ACC112 (cell line): ENCODE results near the gene GBX1.

Source experiments
- H2AFZ ChIP-seq: fragments of 200-600 bp; sonication (generic); one replicate; pipeline ENCODE4 v1.6.0; 2017; ENCODE audit warnings: antibody characterized with exemption, low read length; ENCODE audit not compliant: unreplicated experiment
- H3K27ac ChIP-seq: fragments of 200-600 bp; sonication (generic); 2 replicates; pipeline ENCODE4 v1.5.1; 2014; ENCODE audit warnings: low read depth, mild to moderate bottlenecking, antibody characterized with exemption, low read length, moderate library complexity
- H3K27me3 ChIP-seq: fragments of 200-600 bp; sonication (generic); 2 replicates; pipeline ENCODE4 v1.6.1; 2014; ENCODE audit warnings: mild to moderate bottlenecking, antibody characterized with exemption, low read length, moderate library complexity, mixed read lengths; ENCODE audit not compliant: insufficient read depth
- H3K36me3 ChIP-seq: fragments of 200-600 bp; sonication (generic); 2 replicates; pipeline ENCODE4 v1.6.1; 2016; ENCODE audit warnings: mild to moderate bottlenecking, antibody characterized with exemption, low read length, moderate library complexity, mixed read lengths; ENCODE audit not compliant: insufficient read depth
- H3K4me1 ChIP-seq: fragments of 200-600 bp; sonication (generic); one replicate; pipeline ENCODE4 v1.6.1; 2016; ENCODE audit warnings: low read length, mixed read lengths; ENCODE audit not compliant: insufficient read depth, unreplicated experiment, control insufficient read depth
- H3K4me3 ChIP-seq: fragments of 200-600 bp; sonication (generic); 2 replicates; pipeline ENCODE4 v1.5.1; 2014; ENCODE audit warnings: mild to moderate bottlenecking, low read depth, low read length
- H3K79me2 ChIP-seq: fragments of 200-600 bp; sonication (generic); one replicate; pipeline ENCODE4 v1.6.0; 2016; ENCODE audit warnings: low read length; ENCODE audit not compliant: control insufficient read depth, unreplicated experiment, insufficient read depth

Gene GBX1

DNA sequence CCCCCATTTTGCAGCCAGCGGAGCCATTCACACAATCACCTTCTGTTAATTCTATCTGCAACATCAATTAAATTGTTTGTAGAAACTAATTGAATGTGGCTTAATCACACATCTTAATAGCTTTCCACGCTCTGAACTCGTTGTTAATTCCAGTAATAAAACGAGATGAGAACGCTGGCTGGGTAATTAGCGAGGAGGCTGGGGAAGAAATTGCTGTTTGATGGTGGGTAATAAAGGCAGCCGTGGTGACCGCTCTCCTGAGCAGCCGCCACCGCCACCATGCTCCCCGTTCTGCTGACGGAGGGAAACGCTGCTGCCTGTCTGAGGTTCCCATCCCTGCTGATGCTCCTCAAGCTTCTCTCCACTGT lies 36.3 kb downstream of the GBX1 start:
- Histone ChIP-seq H3K4me3 (no peak overlapping the region), H2AFZ (no peak overlapping the region), H3K27me3 (no peaks in the 10 kb centered on the region), H3K36me3 (no peaks in the 10 kb centered on the region), H3K79me2 (no peaks in the 10 kb centered on the region), H3K27ac (no peak overlapping the region), H3K4me1 (no peaks in the 10 kb centered on the region)

- H3K79me2 ChIP-seq, result no peaks in the 10 kb centered on the region
- no peak overlapping the region for H3K4me3 ChIP-seq
- no peaks in the 10 kb centered on the region for H3K27me3 ChIP-seq
- H3K4me1 ChIP-seq, result no peaks in the 10 kb centered on the region
- H3K27ac ChIP-seq, result no peak overlapping the region
- H2AFZ ChIP-seq, result no peak overlapping the region
- H3K36me3 ChIP-seq, result no peaks in the 10 kb centered on the region
Measured at GRCh38 chr7:151130741-151131157, 36.7 kb downstream of the GBX1 start.

GRCh38 chr7:151129960-151130591 lies 37.4 kb downstream of the GBX1 start:
- Histone ChIP-seq H3K79me2 (no peaks in the 10 kb centered on the region), H3K36me3 (no peaks in the 10 kb centered on the region), H2AFZ (no peak overlapping the region), H3K27ac (no peak overlapping the region), H3K4me1 (no peaks in the 10 kb centered on the region), H3K4me3 (no peak overlapping the region), H3K27me3 (no peaks in the 10 kb centered on the region)

DNA sequence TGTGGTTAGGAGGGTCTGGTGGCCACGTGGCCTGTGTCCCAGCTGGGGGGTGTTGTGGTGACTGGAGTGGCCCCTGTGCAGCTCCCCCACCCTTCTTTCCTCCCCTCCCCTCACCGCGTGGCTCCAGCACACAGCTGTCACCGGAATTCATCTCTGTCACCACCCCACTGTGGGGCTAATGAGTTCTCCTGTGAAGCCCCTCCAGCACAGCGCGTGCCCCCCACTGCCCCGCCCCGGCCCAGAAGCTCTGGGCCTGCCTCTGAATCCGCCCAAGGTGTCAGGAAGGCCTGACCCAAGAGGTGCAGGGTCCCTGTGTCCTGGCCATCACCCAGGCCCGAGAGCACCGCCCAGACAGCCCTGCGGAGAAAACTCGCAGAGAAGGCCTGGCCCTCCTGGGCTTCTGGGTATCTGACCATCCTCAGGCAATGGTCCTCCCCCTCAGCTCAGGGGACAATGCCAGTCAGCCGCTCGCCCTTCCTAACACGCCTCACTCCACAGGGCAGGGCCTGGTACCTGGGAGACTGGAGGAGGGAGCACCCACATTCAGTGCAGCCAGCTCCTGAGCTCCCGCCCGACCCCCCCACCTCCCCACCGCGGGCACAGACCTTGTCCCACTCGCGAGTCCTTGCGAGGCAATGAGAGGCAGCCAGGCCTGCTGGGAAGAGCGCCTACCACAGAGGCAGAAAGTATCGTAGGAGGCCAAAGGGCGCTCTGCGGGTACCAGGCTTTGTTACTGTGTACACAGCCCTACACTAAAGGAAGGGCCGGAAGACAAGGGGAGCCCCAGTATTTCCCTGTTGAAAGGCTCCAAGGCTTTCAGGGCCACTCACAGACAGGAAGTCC lies 38.2 kb downstream of the GBX1 start:
- Histone ChIP-seq H3K27me3 (no peaks in the 10 kb centered on the region), H2AFZ (no peak overlapping the region), H3K27ac (no peak overlapping the region), H3K4me1 (no peaks in the 10 kb centered on the region), H3K4me3 (no peak overlapping the region), H3K36me3 (0 out of 2 replicates have a peak, but pooled peaks cover 5% of the 10 kb centered on the region), H3K79me2 (no peaks in the 10 kb centered on the region)

DNA sequence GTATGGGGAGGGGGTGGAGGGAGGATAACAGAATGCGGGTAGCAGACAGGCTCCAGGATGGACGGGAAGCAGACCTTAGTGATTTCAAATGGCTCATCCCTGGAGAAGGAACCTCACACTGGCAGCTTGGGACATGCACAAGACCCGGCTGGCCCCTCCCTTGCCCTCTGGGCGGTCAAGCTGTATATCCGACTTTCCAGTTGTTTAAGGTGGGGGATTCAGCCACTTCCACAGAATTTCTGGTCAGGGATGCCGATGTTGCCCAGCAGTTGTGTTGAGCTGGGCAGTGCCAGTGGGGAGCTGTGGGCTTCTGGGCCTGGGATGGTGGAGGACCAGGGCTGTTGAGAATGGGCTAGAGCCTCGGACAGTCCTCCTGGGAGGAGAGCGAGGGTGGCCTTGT lies 38.8 kb downstream of the GBX1 start:
- Histone ChIP-seq H3K4me3 (no peak overlapping the region), H3K4me1 (no peaks in the 10 kb centered on the region), H3K79me2 (no peaks in the 10 kb centered on the region), H3K27me3 (no peaks in the 10 kb centered on the region), H2AFZ (no peak overlapping the region), H3K36me3 (0 out of 2 replicates have a peak, but pooled peaks cover 5% of the 10 kb centered on the region), H3K27ac (no peak overlapping the region)

GRCh38 chr7:151128144-151128543 lies 39.4 kb downstream of the GBX1 start:
- H3K4me1 ChIP-seq, result no peaks in the 10 kb centered on the region
- H3K27me3 ChIP-seq, result no peaks in the 10 kb centered on the region
- H3K27ac ChIP-seq, result no peak overlapping the region
- H3K4me3 ChIP-seq, result no peak overlapping the region
- no peaks in the 10 kb centered on the region for H3K79me2 ChIP-seq
- H3K36me3 ChIP-seq, result 0 out of 2 replicates have a peak, but pooled peaks cover 5% of the 10 kb centered on the region
- no peak overlapping the region for H2AFZ ChIP-seq

GRCh38 chr7:151126491-151127137 lies 40.9 kb downstream of the GBX1 start:
- Histone ChIP-seq H3K4me1 (no peaks in the 10 kb centered on the region), H3K36me3 (0 out of 2 replicates have a peak, but pooled peaks cover 5% of the 10 kb centered on the region), H2AFZ (no peak overlapping the region), H3K27ac (no peak overlapping the region), H3K27me3 (no peaks in the 10 kb centered on the region), H3K79me2 (no peaks in the 10 kb centered on the region), H3K4me3 (no peak overlapping the region)

DNA sequence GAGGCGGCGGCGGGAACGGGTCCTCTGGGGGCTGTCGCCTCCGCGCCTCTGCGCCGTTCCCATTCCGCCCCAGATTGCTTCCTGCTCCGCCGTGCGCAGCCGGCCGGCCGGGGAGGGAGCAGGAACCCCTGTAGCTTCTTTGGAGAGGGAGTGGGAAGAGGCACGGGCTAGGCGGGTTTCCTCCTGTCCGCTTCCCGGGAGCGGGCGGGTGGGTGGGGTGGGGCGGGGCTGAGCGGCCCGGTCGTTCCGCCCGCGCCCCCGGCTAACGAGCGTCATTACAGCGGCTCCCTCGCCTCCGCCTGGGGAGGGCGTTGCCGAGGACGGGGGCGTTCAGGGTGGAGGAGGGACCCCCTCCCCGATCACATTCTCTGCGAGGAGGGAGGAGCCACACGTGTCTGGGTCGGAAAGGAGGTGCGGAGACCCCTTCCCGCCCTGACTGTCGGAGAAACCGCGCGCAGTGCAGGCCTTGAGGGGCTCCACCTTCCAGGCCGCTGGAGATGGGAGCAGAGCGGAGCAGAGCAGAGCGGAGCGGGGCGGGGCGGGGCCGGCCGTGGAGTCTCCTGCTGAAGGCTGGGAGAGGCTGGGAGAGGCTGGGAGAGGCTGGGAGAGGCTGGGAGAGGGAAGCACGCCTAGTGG lies 41.5 kb downstream of the GBX1 start:
- no peak overlapping the region for H3K27ac ChIP-seq
- no peaks in the 10 kb centered on the region for H3K4me1 ChIP-seq
- 0 out of 2 replicates have a peak, but pooled peaks cover 5% of the 10 kb centered on the region for H3K36me3 ChIP-seq
- no peak overlapping the region for H3K4me3 ChIP-seq
- no peaks in the 10 kb centered on the region for H3K79me2 ChIP-seq
- no peak overlapping the region for H2AFZ ChIP-seq
- H3K27me3 ChIP-seq, result no peaks in the 10 kb centered on the region

DNA sequence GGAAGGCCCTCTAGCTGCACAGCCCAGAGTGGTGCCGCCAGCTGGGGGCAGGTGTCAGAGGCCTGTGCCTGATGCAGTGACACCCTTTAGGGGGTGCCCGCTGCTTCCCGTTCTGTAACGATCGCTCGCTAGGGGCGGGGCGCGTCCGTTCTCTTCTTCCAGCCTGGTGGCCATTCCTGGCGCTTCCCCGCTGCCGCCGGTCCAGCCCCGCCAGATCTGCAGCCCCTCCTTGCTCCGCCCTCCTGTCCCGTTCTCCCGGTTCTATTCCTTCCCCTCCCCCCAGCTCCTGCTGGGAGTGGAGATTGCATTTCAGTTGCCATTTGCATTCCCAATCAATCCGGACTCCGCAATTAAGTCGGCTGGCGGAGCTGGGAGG lies 42.0 kb downstream of the GBX1 start:
- 0 out of 2 replicates have a peak, but pooled peaks cover 5% of the 10 kb centered on the region for H3K36me3 ChIP-seq

GRCh38 chr7:151124899-151125399 lies 42.5 kb downstream of the GBX1 start:
- H3K4me3 ChIP-seq, result no peak overlapping the region

More for the DNA sequence above, 42.0 kb downstream of the GBX1 start:
- no peaks in the 10 kb centered on the region for H3K4me1 ChIP-seq
- H3K4me3 ChIP-seq, result no peak overlapping the region
- no peak overlapping the region for H3K27ac ChIP-seq
- no peaks in the 10 kb centered on the region for H3K79me2 ChIP-seq
- H3K27me3 ChIP-seq, result no peaks in the 10 kb centered on the region
- H2AFZ ChIP-seq, result no peak overlapping the region

More at GRCh38 chr7:151124899-151125399, 42.5 kb downstream of the GBX1 start:
- H3K27ac ChIP-seq, result no peak overlapping the region
- no peak overlapping the region for H2AFZ ChIP-seq
- no peaks in the 10 kb centered on the region for H3K4me1 ChIP-seq
- no peaks in the 10 kb centered on the region for H3K27me3 ChIP-seq
- no peaks in the 10 kb centered on the region for H3K79me2 ChIP-seq
- 0 out of 2 replicates have a peak, but pooled peaks cover 5% of the 10 kb centered on the region for H3K36me3 ChIP-seq
